Ovary (tissue), 3 donors: ENCODE measurements around the gene TRPM3.

Experiments used
- CTCF ChIP-seq, 3 donors: fragments of 450-650 bp in 2 of 3; fragments of 200-600 bp in 1 of 3; IDR thresholded peaks; one replicate each; pipeline versions ENCODE4 v1.5.1 to v1.8.0; 2016 to 2022; ENCODE audit warnings: antibody characterized with exemption in 3 of 3, mild to moderate bottlenecking in 1 of 3
- EP300 ChIP-seq: sonication (generic); formaldehyde crosslinking; IDR thresholded peaks from one replicate; pipeline ENCODE4 v1.6.1; 2017; ENCODE audit warnings: antibody characterized with exemption
- donor health status: DM: no; HTN: no; CAD: no.

- TF ChIP-seq CTCF (IDR thresholded peaks at IDR 0.05) (no peak), EP300 (no peak)
Observed at GRCh38 chr9:70491426-70492318, 629.7 kb downstream of the TRPM3 start.
